Thyroid gland (tissue), 4 donors: ENCODE measurements around the gene MUS81. TPM values are rescaled to one million over a fixed set of nuclear protein-coding genes. Genes with fewer than 3 reads are reported as not detected.
"Not testable (repeated sequence)": the region's sequence is repeated elsewhere in the genome, so short reads cannot be mapped to it uniquely, and the experiment has no call there.

Experiments
- DNase-seq, 2 donors: peaks; one replicate each; pipeline ENCODE4 v3.0.0-alpha.2; 2019
- H3K27ac ChIP-seq, 3 donors: fragments of 200-600 bp; sonication (generic); 1 replicate in 2 of 3; 2 replicates in 1 of 3; pipeline ENCODE4 v1.5.1; 2016 to 2019; ENCODE audit warnings: mild to moderate bottlenecking in 1 of 3, moderate library complexity in 1 of 3
- H3K27me3 ChIP-seq: fragments of 200-600 bp; sonication (generic); one replicate; pipeline ENCODE4 v1.5.1; 2019
- H3K36me3 ChIP-seq, 2 donors: fragments of 200-600 bp; sonication (generic); one replicate each; pipeline ENCODE4 v1.5.1; 2016 to 2019
- H3K4me1 ChIP-seq, 2 donors: fragments of 200-600 bp; sonication (generic); one replicate each; pipeline ENCODE4 v1.5.1; 2017 to 2019
- H3K4me3 ChIP-seq, 3 donors: fragments of 200-600 bp; sonication (generic); replicated peaks in 1 of 3; 1 replicate in 2 of 3; 2 replicates in 1 of 3; pipeline ENCODE4 v1.5.1; 2016; ENCODE audit warnings: mild to moderate bottlenecking in 1 of 3
- H3K9me3 ChIP-seq: fragments of 200-600 bp; sonication (generic); one replicate; pipeline ENCODE4 v1.5.1; 2017
- POLR2A ChIP-seq, 2 donors: fragments of 450-650 bp; IDR thresholded peaks; one replicate each; pipeline ENCODE4 v1.6.1; 2017; ENCODE audit warnings: antibody characterized with exemption in 2 of 2, mild to moderate bottlenecking in 2 of 2, moderate library complexity in 1 of 2
- WGBS, 2 donors: methylation state at CpG; one replicate each; pipeline ENCODE4 v1.1.5; 2017; 5-methylcytosine and 5-hydroxymethylcytosine counted together
- intact Hi-C: fragments of 100-400 bp; cut with DNase I; formaldehyde crosslinking; loops from one replicate; pipeline ENCODE4 v1.15.1; 2023
- total RNA-seq, 4 donors: library from RNA; depleted of rRNA; stranded (reverse); fragments of >200 nt; gene quantifications; one replicate each; pipeline ENCODE4 v1.2.3, GENCODE V29; 2016
- TF ChIP-seq, protein P1 (sequence below), 6 experiments: fragments of 200-600 bp in 3 of 6; fragments of 450-650 bp in 3 of 6; sonication (generic) in 3 of 6; IDR thresholded peaks; one replicate each; pipeline ENCODE4 v1.5.1; 2016 to 2019; ENCODE audit warnings: antibody characterized with exemption in 6 of 6, mild to moderate bottlenecking in 2 of 6, inconsistent platforms in 1 of 6, moderate library complexity in 1 of 6

Gene MUS81
- total RNA-seq, 4 donors from 2014 or later, result 31.8 to 61.9 (median 42.5) TPM

DNA sequence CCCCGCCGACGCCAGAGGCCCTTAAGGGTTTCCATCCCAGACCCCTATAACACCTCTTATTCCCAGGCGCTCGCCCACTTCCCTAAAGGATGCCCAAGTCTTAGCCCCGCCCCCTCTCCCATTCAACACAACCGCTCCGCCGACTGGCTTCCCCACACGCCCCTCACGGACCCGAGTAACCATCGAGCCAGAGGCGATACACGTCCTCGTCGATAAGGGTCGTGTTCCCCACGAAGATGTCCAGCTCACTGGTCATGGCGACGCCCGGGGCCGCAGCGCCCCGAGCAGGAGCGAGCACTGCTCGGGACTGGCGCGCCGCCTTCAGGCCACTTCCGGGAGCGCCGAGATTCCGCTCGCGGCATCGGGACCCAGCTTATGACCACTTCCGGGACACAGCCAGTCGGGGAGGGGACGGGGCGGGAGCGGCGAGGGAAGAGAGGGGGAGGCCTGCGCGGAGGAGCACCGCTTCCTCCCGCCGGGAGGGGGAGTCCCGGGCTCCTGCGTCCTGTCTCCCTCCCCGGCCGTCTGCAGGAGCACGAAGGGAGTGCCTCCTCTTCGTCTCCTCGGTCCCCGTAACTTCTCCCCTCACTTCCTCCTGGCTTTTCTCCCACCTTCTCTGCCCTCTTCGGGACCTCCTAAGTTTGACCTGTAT is 28.1 kb downstream of the MUS81 start, which contains the start of gene FIBP:
Gene FIBP, minus strand, starts transcription at position 309 of the 652 bp plus-strand sequence. Its CDS starts 53 bp downstream, at position 256.
- Histone ChIP-seq H3K27me3 (no peaks in the 10 kb centered on the region), H3K4me3 (peak within 1 kb of the TSS; percentile 41 to 69 (median 55)), H3K9me3 (no peaks in the 10 kb centered on the region), H3K27ac (peak within 1 kb of the TSS; percentile 82 to 97 (median 92)), H3K4me1 (peaks cover 34 to 48% of the 10 kb centered on the region in 2 donors), H3K36me3 (peaks cover 10 to 11% of the 10 kb centered on the region in 2 donors)
- TF ChIP-seq, protein P1, sequence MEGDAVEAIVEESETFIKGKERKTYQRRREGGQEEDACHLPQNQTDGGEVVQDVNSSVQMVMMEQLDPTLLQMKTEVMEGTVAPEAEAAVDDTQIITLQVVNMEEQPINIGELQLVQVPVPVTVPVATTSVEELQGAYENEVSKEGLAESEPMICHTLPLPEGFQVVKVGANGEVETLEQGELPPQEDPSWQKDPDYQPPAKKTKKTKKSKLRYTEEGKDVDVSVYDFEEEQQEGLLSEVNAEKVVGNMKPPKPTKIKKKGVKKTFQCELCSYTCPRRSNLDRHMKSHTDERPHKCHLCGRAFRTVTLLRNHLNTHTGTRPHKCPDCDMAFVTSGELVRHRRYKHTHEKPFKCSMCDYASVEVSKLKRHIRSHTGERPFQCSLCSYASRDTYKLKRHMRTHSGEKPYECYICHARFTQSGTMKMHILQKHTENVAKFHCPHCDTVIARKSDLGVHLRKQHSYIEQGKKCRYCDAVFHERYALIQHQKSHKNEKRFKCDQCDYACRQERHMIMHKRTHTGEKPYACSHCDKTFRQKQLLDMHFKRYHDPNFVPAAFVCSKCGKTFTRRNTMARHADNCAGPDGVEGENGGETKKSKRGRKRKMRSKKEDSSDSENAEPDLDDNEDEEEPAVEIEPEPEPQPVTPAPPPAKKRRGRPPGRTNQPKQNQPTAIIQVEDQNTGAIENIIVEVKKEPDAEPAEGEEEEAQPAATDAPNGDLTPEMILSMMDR (IDR thresholded peaks at IDR 0.05), result peak; percentile 69 to 94 (median 83)
- TF ChIP-seq POLR2A (IDR thresholded peaks at IDR 0.05), result peak; percentile 5 to 87
- peak; percentile 97 to 99 for DNase-seq
- 0 to 1% methylated on average over 25 to 28 of the region's 57 CpGs for WGBS, 2 donors
- intact Hi-C loops, result no loop called here

DNA sequence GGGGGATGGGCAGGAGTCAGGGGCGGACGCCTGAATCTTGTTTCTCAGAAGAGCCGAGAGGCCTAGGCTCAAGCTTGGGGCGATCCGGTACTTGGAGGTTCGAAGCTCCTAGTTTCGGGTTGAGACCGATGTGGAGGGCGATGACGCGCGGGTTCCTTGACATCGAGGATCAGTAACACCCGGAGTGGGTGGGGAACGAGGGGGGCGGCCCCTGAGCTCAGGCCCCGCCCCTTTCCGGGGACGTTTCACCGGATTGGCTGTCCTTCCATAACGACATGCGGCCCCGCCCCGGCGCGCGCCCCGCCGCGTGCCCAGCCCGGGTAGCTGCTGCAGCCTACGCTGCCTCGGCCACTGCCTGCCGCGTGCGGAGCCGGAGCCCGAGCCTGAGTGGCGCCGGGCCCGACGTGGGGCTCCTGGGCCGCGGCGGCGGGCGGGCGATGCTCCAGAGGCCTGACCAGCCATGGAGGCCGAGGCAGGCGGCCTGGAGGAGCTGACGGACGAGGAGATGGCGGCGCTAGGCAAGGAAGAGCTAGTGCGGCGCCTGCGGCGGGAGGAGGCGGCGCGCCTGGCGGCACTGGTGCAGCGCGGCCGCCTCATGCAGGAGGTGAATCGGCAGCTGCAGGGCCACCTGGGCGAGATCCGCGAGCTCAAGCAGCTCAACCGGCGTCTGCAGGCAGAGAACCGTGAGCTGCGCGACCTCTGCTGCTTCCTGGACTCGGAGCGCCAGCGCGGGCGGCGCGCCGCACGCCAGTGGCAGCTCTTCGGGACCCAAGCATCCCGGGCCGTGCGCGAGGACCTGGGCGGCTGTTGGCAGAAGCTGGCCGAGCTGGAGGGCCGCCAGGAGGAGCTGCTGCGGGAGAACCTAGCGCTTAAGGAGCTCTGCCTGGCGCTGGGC is 30.3 kb downstream of the MUS81 start, which contains the start of gene CCDC85B:
Gene CCDC85B, plus strand, starts transcription at position 350 of the 895 bp plus-strand sequence. Its CDS starts 111 bp downstream, at position 461.
- intact Hi-C loops, result no loop called here
- H3K36me3 ChIP-seq, result peaks cover 0 to 3% of the 10 kb centered on the region in 2 donors
- 0 to 3% methylated on average over 8 to 25 of the region's 94 CpGs for WGBS, 2 donors
- H3K4me1 ChIP-seq, result peaks cover 34 to 55% of the 10 kb centered on the region in 2 donors
- peak; percentile 77 to 94 for TF ChIP-seq POLR2A (IDR thresholded peaks at IDR 0.05)
- TF ChIP-seq, protein P1 (IDR thresholded peaks at IDR 0.05), result peak in 3 of 6 experiments; percentile 9 to 29 (median 11)
- H3K27ac ChIP-seq, result peak within 1 kb of the TSS; percentile 83 to 97 (median 92)
- peak within 1 kb of the TSS; percentile 31 to 66 (median 59) for H3K4me3 ChIP-seq
- H3K9me3 ChIP-seq, result no peaks in the 10 kb centered on the region
- H3K27me3 ChIP-seq, result no peaks in the 10 kb centered on the region
- DNase-seq, result peak; percentile 98

DNA sequence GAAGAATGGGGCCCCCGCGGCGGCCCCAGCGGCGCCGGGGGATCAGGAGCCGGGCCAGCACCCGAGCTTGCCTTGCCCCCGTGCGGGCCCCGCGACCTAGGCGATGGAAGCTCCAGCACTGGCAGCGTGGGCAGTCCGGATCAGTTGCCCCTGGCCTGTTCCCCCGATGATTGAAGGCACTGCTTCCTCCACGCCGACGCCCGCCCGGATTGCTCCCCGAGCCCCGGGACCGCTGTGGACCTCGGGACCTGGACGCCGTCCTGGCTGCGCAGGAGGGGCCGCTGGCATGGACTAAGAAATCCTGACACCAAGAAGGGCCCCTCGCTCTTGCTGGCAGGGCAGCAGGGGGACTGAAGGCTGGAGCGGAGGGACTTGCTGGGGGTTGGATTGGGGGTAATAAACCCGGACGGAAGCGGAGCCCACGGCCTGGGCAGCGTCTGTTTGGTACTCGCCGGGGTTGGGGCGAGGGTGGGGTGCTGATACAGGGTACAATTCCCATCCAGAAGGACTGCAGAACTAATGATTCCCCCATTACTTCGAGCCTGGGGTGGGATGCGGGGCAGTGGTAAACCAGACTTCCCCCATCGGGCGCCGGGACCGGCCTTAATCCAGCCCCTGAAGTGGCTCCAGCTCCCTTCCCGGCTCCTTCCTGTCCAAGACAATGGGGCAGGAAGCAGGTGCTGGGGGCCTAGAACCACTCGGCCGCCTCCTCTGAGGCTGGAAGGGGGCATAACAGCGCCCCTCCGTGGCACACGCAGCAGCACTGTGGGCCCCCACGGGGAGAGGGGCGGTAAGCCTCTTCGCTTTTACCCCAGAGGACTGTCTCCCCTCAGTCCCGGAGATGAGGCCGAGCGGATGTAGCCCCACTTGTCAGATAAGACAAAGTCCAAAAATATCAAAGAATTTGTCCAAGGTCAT is 31.2 kb downstream of the MUS81 start:
- peak overlapping the region; percentile 83 to 97 (median 83) for H3K27ac ChIP-seq
- H3K27me3 ChIP-seq, result no peaks in the 10 kb centered on the region
- H3K4me3 ChIP-seq, result peak overlapping the region; percentile 31 to 66 (median 59)
- intact Hi-C loops, result no loop called here
- H3K4me1 ChIP-seq, result peaks cover 34 to 55% of the 10 kb centered on the region in 2 donors
- 16 to 21% methylated on average over 48 to 51 of the region's 57 CpGs for WGBS, 2 donors
- H3K9me3 ChIP-seq, result no peaks in the 10 kb centered on the region
- no peak for TF ChIP-seq POLR2A (IDR thresholded peaks at IDR 0.05)
- TF ChIP-seq, protein P1 (IDR thresholded peaks at IDR 0.05), result no peak
- no peak for DNase-seq
- H3K36me3 ChIP-seq, result no peaks in the 10 kb centered on the region

DNA sequence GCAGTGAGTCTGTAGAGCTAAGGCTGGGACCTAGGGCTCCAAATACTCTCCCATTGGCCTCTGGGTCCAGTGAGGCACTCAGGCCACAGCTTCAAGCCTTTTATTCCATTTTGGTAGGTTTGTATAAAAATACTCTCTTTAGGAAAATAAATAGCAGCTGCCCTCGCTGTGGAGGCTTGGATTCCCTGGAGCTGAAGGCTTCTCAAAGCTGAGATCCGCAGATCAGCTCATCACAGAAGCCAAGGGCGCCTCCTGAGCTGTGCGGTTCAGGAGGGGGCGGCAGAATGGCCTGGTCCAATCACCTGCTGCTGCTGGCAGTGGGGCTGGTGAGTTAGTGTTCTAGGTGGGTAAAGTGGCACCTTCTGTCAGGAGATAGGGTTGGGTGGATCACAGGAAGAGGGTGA is 31.9 kb downstream of the MUS81 start:
- intact Hi-C loops, H3K27me3 ChIP-seq, DNase-seq, H3K9me3 ChIP-seq, H3K36me3 ChIP-seq: not testable (repeated sequence)
- Histone ChIP-seq H3K4me1 (peaks cover 34 to 54% of the 10 kb centered on the region in 2 donors), H3K27ac (peak overlapping the region; percentile 83 to 97 (median 83)), H3K4me3 (peak overlapping the region in 1 of 3 donors; percentile 59)
- 68 to 77% methylated on average over 5 of the region's 5 CpGs for WGBS, 2 donors
